ENCODE measurements around the gene FNDC5.

FNDC5 gene

DNA sequence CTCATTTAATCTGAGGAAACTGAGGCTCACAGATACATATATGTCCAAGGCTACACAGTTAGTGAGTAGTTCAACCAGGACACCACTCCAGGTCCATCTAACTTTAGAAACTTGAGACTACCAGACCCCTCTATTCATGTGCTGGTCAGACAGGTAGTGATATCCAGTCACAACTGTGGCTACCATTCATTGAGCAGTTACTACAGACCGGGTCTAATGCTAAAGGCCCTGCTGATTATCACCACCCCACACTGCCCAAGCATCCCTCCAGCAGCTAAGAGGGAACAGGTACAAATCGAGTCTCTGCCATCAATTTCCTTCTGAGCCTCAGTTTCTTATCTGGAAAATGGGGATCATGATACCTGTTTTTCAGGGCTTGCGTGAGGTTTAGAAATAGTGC lies 20.9 kb upstream of the FNDC5 start:
- Histone ChIP-seq H3K27me3 (ENCODE audit: insufficient read depth, low read depth) (peaks cover 9% of the 10 kb centered on the region; the same call in 1 of the 2 replicates), H3K9ac (no peak overlapping the region), H3K36me3 (ENCODE audit: insufficient read depth) (no peaks in the 10 kb centered on the region), H3K4me1 (ENCODE audit: low read depth, poor library complexity, severe bottlenecking) (no peaks in the 10 kb centered on the region), H2AFZ (ENCODE audit: low read depth) (no peak overlapping the region), H4K20me1 (ENCODE audit: insufficient read depth) (no peaks in the 10 kb centered on the region), H3K4me2 (no peak overlapping the region), H3K27ac (no peak overlapping the region), H3K4me3 (IDR thresholded peaks at IDR 0.05; ENCODE audit: insufficient read depth, low read depth, low read length) (no peak overlapping the region), H3K79me2 (ENCODE audit: insufficient read depth, low read depth) (no peaks in the 10 kb centered on the region)
- TF ChIP-seq, protein P1, sequence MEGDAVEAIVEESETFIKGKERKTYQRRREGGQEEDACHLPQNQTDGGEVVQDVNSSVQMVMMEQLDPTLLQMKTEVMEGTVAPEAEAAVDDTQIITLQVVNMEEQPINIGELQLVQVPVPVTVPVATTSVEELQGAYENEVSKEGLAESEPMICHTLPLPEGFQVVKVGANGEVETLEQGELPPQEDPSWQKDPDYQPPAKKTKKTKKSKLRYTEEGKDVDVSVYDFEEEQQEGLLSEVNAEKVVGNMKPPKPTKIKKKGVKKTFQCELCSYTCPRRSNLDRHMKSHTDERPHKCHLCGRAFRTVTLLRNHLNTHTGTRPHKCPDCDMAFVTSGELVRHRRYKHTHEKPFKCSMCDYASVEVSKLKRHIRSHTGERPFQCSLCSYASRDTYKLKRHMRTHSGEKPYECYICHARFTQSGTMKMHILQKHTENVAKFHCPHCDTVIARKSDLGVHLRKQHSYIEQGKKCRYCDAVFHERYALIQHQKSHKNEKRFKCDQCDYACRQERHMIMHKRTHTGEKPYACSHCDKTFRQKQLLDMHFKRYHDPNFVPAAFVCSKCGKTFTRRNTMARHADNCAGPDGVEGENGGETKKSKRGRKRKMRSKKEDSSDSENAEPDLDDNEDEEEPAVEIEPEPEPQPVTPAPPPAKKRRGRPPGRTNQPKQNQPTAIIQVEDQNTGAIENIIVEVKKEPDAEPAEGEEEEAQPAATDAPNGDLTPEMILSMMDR (conservative IDR thresholded peaks at IDR 0.05; ENCODE audit: low read depth, low read length) = no peak

DNA sequence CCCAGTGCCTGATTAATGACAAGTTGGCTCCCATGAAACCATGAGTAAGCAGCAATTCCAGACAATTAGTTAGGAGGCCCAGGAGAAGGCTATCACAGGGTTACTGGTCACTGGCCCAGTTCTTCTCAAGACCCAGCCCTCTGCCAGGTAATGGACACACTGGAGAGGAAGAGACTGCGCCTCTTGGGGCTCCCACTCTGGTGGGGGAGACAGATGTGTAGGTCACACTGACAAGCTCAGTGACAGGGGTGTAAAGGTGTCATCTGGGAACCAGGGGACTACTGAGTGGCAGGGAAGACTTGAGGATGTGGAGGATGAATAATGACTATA lies 20.5 kb upstream of the FNDC5 start:
- TF ChIP-seq, protein P1 (conservative IDR thresholded peaks at IDR 0.05; ENCODE audit: low read depth, low read length) = no peak
- no peak overlapping the region for H3K9ac ChIP-seq
- H3K4me2 ChIP-seq = no peak overlapping the region
- no peaks in the 10 kb centered on the region for H3K4me1 ChIP-seq (ENCODE audit: low read depth, poor library complexity, severe bottlenecking)
- no peak overlapping the region for H3K4me3 ChIP-seq (IDR thresholded peaks at IDR 0.05; ENCODE audit: insufficient read depth, low read depth, low read length)
- H3K27ac ChIP-seq = no peak overlapping the region
- H3K36me3 ChIP-seq (ENCODE audit: insufficient read depth) = no peaks in the 10 kb centered on the region
- no peaks in the 10 kb centered on the region for H4K20me1 ChIP-seq (ENCODE audit: insufficient read depth)
- H3K79me2 ChIP-seq (ENCODE audit: insufficient read depth, low read depth) = no peaks in the 10 kb centered on the region
- no peak overlapping the region for H2AFZ ChIP-seq (ENCODE audit: low read depth)
- H3K27me3 ChIP-seq (ENCODE audit: insufficient read depth, low read depth) = peaks cover 9% of the 10 kb centered on the region; the same call in 1 of the 2 replicates

DNA sequence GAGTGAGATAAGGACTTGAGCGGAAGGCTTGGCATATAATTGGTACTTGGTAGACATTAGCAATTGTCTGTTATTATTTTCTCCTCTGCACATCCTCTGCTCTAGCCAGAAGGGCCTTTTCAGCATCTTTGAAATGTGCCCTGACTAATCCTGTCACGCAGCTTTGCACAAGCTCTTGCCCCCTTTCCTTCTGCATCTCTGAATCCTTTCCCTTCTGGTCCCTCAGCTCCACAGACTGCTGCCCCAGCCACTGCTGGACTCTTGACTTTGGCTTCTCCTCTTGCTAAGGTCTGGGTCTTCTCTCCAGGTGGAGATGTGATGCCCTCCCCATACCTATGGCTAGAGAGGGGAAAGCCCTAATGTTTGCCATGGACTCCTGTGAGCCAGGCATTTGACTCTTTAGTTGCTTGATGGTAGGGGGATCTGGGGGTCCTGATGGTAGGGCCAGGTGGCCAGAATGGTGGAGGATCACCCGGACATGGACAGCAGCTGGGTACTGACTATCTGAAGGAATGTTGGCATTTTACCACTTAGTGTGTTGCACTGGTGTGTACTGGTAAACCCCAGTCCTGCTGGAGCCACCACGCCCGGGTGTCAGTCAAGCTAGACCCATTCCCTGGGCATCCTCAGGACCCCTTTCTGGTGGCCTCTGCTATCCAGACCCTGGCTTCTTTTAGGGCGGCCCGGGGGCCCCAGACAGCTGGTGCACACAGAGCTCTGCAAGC lies 20.0 kb upstream of the FNDC5 start:
- no peak overlapping the region for H3K4me2 ChIP-seq
- H3K27ac ChIP-seq = no peak overlapping the region
- no peaks in the 10 kb centered on the region for H3K79me2 ChIP-seq (ENCODE audit: insufficient read depth, low read depth)
- TF ChIP-seq, protein P1 (conservative IDR thresholded peaks at IDR 0.05; ENCODE audit: low read depth, low read length) = no peak
- no peak overlapping the region for H2AFZ ChIP-seq (ENCODE audit: low read depth)
- no peak overlapping the region for H3K9ac ChIP-seq
- no peak overlapping the region for H3K4me3 ChIP-seq (IDR thresholded peaks at IDR 0.05; ENCODE audit: insufficient read depth, low read depth, low read length)
- H4K20me1 ChIP-seq (ENCODE audit: insufficient read depth) = no peaks in the 10 kb centered on the region
- no peaks in the 10 kb centered on the region for H3K4me1 ChIP-seq (ENCODE audit: low read depth, poor library complexity, severe bottlenecking)
- H3K27me3 ChIP-seq (ENCODE audit: insufficient read depth, low read depth) = peaks cover 10% of the 10 kb centered on the region; the same call in 1 of the 2 replicates
- no peaks in the 10 kb centered on the region for H3K36me3 ChIP-seq (ENCODE audit: insufficient read depth)

DNA sequence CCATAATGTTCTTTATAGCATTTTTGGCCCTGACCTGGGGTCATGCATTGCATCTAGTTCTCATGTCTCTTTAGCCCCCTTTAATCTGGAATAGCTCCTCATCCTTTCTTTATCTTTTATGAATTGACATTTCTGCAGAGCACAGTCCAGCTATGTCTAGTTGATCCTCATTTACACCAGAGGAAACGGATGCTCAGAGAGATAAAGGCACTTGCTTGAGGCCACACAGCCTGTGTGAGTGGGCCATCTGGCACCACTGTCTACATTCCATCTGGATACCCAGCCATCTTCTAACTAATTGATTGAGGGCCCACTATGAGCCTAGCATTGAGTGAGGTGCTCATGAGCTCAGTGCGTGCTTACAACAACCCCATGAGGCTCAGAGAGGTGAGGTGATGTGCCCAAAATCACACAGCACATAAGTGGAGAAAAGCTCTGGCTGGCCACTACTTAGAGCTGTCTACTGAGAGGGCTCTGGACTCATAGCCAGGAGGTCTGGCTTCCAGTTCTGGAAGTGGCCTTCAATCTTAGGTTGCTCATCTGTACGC lies 19.1 kb upstream of the FNDC5 start:
- H3K9ac ChIP-seq = no peak overlapping the region
- no peak overlapping the region for H2AFZ ChIP-seq (ENCODE audit: low read depth)
- TF ChIP-seq, protein P1 (conservative IDR thresholded peaks at IDR 0.05; ENCODE audit: low read depth, low read length) = no peak
- no peak overlapping the region for H3K4me3 ChIP-seq (IDR thresholded peaks at IDR 0.05; ENCODE audit: insufficient read depth, low read depth, low read length)
- no peaks in the 10 kb centered on the region for H3K79me2 ChIP-seq (ENCODE audit: insufficient read depth, low read depth)
- H3K27me3 ChIP-seq (ENCODE audit: insufficient read depth, low read depth) = peaks cover 16% of the 10 kb centered on the region; the same call in 1 of the 2 replicates
- H3K4me2 ChIP-seq = no peak overlapping the region
- no peaks in the 10 kb centered on the region for H4K20me1 ChIP-seq (ENCODE audit: insufficient read depth)
- no peaks in the 10 kb centered on the region for H3K36me3 ChIP-seq (ENCODE audit: insufficient read depth)
- no peaks in the 10 kb centered on the region for H3K4me1 ChIP-seq (ENCODE audit: low read depth, poor library complexity, severe bottlenecking)
- no peak overlapping the region for H3K27ac ChIP-seq

All from KMS-11 (cell line).